K562 (cell line): ENCODE data around the gene CTSH. TPM values are rescaled to one million over a fixed set of nuclear protein-coding genes. Genes with fewer than 3 reads are reported as not detected.
A peak's percentile ranks its signal among the peaks of the same experiment; 100 is the strongest.

ENCODE experiments used
- BRCA1 ChIP-seq, 2 experiments: fragments of 450-650 bp in 1 of 2; sonication (generic) in 1 of 2; formaldehyde crosslinking in 1 of 2; IDR thresholded peaks; 2 replicates each; pipeline versions ENCODE4 v1.5.0 to v1.6.1; 2017 to 2020; ENCODE audit warnings: mild to moderate bottlenecking in 1 of 2, missing genetic modification reagents in 1 of 2
- CHD1 ChIP-seq: fragments of 200-600 bp; sonication (generic); IDR thresholded peaks from one replicate; pipeline ENCODE4 v1.6.1; 2012; ENCODE audit warnings: mild to moderate bottlenecking, moderate library complexity, low read length, inconsistent platforms
- ELF1 ChIP-seq: fragments of 200-800 bp; sonication (Bioruptor generic); IDR thresholded peaks from 2 replicates; pipeline ENCODE4 v1.6.1; 2016; ENCODE audit warnings: missing genetic modification characterization, missing compliant biosample characterization
- KHSRP ChIP-seq: fragments of 450-650 bp; IDR thresholded peaks from 2 replicates; pipeline ENCODE4 v1.6.1; 2017
- MEF2D ChIP-seq: conservative IDR thresholded peaks from 2 replicates; pipeline ENCODE4 v1.6.1; 2016; ENCODE audit warnings: low read depth, missing genetic modification characterization, missing compliant biosample characterization
- RNF2 ChIP-seq: sonication (generic); IDR thresholded peaks from 2 replicates; pipeline ENCODE4 v1.6.1; 2016
- ZNF3 ChIP-seq: fragments of 250-450 bp; sonication (Bioruptor Pico); IDR thresholded peaks from 2 replicates; pipeline ENCODE4 v1.5.0; 2021; ENCODE audit warnings: mild to moderate bottlenecking, moderate library complexity
- ZNF699 ChIP-seq: fragments of 250-450 bp; sonication (Bioruptor Pico); IDR thresholded peaks from 2 replicates; pipeline ENCODE4 v1.8.0; 2021; ENCODE audit warnings: mild to moderate bottlenecking, moderate library complexity; ENCODE audit not compliant: insufficient replicate concordance
- ZSCAN32 ChIP-seq: fragments of 450-650 bp; formaldehyde crosslinking; IDR thresholded peaks from 2 replicates; pipeline ENCODE4 v1.4.0; 2020; ENCODE audit warnings: mild to moderate bottlenecking, moderate library complexity
- polyA plus RNA-seq, 8 experiments: library from polyadenylated mRNA; depleted of rRNA in 4 of 8; stranded (reverse) in 5 of 8; unstranded in 3 of 8; fragments of >200 nt; fragmentation: Nextera tagmentation in 2 of 8; fragmentation: Illumina TruSeq in 1 of 8; extraction: Ambion mirVana in 2 of 8; extraction: Trizol in 1 of 8; gene quantifications; 2 replicates each; pipeline versions ENCODE4 v1.2.1 to v1.2.3, GENCODE V29; 2011 to 2014; ENCODE audit warnings: inconsistent platforms in 1 of 8, missing spikeins in 1 of 8
- total RNA-seq, 7 experiments: library from RNA; depleted of rRNA in 6 of 7; stranded (reverse); fragments of >200 nt in 6 of 7; fragmentation: Illumina TruSeq in 2 of 7; extraction: Trizol in 2 of 7; gene quantifications; 2 replicates each; pipeline versions ENCODE4 v1.2.1 to v1.2.3, GENCODE V29; 2011 to 2021; ENCODE audit warnings: low replicate concordance in 1 of 7
- TF ChIP-seq, protein P1 (sequence below): fragments of 450-650 bp; IDR thresholded peaks from 2 replicates; pipeline ENCODE4 v1.6.1; 2016; ENCODE audit warnings: low read depth
- TF ChIP-seq, protein P2 (sequence below): fragments of 450-650 bp; IDR thresholded peaks from 2 replicates; pipeline ENCODE4 v1.6.1; 2018; ENCODE audit not compliant: partially characterized antibody

Gene CTSH
- total and polyA plus RNA-seq, 9 of the 15 experiments (the other 6 are each of a cell fraction or from before 2014, with no cell fraction given), result 15.0 to 462 (median 173) TPM

GRCh38 chr15:78873793-78874765 lies 70.8 kb downstream of the CTSH start (continued):
- TF ChIP-seq, protein P1, sequence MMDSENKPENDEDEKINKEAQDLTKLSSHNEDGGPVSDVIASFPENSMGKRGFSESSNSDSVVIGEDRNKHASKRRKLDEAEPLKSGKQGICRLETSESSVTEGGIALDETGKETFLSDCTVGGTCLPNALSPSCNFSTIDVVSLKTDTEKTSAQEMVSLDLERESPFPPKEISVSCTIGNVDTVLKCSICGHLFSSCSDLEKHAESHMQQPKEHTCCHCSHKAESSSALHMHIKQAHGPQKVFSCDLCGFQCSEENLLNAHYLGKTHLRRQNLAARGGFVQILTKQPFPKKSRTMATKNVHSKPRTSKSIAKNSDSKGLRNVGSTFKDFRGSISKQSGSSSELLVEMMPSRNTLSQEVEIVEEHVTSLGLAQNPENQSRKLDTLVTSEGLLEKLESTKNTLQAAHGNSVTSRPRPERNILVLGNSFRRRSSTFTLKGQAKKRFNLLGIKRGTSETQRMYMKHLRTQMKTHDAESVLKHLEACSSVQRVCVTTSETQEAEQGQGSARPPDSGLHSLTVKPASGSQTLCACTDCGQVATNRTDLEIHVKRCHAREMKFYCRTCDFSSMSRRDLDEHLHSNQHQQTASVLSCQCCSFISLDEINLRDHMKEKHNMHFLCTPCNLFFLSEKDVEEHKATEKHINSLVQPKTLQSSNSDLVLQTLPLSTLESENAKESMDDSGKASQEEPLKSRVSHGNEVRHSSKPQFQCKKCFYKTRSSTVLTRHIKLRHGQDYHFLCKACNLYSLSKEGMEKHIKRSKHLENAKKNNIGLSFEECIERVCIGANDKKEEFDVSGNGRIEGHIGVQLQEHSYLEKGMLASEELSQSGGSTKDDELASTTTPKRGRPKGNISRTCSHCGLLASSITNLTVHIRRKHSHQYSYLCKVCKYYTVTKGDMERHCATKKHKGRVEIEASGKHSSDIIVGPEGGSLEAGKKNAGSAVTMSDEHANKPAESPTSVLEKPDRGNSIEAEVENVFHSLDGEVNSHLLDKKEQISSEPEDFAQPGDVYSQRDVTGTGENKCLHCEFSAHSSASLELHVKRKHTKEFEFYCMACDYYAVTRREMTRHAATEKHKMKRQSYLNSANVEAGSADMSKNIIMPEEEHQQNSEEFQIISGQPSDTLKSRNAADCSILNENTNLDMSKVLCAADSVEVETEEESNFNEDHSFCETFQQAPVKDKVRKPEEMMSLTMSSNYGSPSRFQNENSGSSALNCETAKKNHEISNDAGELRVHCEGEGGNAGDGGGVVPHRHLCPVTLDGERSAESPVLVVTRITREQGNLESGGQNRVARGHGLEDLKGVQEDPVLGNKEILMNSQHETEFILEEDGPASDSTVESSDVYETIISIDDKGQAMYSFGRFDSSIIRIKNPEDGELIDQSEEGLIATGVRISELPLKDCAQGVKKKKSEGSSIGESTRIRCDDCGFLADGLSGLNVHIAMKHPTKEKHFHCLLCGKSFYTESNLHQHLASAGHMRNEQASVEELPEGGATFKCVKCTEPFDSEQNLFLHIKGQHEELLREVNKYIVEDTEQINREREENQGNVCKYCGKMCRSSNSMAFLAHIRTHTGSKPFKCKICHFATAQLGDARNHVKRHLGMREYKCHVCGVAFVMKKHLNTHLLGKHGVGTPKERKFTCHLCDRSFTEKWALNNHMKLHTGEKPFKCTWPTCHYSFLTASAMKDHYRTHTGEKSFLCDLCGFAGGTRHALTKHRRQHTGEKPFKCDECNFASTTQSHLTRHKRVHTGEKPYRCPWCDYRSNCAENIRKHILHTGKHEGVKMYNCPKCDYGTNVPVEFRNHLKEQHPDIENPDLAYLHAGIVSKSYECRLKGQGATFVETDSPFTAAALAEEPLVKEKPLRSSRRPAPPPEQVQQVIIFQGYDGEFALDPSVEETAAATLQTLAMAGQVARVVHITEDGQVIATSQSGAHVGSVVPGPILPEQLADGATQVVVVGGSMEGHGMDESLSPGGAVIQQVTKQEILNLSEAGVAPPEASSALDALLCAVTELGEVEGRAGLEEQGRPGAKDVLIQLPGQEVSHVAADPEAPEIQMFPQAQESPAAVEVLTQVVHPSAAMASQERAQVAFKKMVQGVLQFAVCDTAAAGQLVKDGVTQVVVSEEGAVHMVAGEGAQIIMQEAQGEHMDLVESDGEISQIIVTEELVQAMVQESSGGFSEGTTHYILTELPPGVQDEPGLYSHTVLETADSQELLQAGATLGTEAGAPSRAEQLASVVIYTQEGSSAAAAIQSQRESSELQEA, result no peak
- TF ChIP-seq, protein P2, sequence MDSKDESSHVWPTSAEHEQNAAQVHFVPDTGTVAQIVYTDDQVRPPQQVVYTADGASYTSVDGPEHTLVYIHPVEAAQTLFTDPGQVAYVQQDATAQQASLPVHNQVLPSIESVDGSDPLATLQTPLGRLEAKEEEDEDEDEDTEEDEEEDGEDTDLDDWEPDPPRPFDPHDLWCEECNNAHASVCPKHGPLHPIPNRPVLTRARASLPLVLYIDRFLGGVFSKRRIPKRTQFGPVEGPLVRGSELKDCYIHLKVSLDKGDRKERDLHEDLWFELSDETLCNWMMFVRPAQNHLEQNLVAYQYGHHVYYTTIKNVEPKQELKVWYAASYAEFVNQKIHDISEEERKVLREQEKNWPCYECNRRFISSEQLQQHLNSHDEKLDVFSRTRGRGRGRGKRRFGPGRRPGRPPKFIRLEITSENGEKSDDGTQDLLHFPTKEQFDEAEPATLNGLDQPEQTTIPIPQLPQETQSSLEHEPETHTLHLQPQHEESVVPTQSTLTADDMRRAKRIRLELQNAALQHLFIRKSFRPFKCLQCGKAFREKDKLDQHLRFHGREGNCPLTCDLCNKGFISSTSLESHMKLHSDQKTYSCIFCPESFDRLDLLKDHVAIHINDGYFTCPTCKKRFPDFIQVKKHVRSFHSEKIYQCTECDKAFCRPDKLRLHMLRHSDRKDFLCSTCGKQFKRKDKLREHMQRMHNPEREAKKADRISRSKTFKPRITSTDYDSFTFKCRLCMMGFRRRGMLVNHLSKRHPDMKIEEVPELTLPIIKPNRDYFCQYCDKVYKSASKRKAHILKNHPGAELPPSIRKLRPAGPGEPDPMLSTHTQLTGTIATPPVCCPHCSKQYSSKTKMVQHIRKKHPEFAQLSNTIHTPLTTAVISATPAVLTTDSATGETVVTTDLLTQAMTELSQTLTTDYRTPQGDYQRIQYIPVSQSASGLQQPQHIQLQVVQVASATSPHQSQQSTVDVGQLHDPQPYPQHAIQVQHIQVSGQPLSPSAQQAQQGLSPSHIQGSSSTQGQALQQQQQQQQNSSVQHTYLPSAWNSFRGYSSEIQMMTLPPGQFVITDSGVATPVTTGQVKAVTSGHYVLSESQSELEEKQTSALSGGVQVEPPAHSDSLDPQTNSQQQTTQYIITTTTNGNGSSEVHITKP, result peak; percentile 4
- TF ChIP-seq ZNF699 (no peak), BRCA1 (IDR thresholded peaks at IDR 0.05) (no peak), BRCA1 (CRISPR knock-in tag; IDR thresholded peaks at IDR 0.05) (no peak), RNF2 (no peak), ZNF3 (CRISPR knock-in tag) (no peak), ZSCAN32 (CRISPR knock-in tag) (no peak), ELF1 (tag) (0 out of 2 replicates have a peak, but pooled peaks have one; percentile 18), CHD1 (peak; percentile 3), KHSRP (no peak), MEF2D (tag) (no peak)
